Measurements from ENCODE around the gene ZBTB20. TPM values are rescaled to one million over a fixed set of nuclear protein-coding genes. Genes with fewer than 3 reads are reported as not detected.
A peak's percentile ranks its signal among the peaks of the same experiment; 100 is the strongest.

The ZBTB20 gene
- total RNA-seq, 1 donor from 2014 or later, result 30.4 TPM

DNA sequence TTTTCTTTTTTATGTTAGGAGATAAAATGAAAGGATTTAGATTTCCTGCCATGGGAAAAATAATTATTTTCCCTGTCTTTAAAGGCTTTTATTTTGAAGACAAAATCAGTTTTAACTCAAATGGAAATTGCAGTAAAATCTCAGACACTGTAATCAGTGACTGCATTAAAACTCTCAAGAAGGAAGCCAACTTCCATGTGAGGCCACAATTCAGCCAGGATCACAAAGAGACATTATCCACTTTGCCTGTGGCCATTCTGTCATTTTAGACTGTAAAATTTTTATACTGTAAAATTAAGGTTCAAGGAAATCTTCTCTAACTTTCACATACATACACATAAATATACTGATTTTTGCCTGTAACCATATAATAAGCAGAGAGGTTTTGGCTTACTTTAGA lies 549.2 kb downstream of the ZBTB20 start:
- TF ChIP-seq, protein P1, sequence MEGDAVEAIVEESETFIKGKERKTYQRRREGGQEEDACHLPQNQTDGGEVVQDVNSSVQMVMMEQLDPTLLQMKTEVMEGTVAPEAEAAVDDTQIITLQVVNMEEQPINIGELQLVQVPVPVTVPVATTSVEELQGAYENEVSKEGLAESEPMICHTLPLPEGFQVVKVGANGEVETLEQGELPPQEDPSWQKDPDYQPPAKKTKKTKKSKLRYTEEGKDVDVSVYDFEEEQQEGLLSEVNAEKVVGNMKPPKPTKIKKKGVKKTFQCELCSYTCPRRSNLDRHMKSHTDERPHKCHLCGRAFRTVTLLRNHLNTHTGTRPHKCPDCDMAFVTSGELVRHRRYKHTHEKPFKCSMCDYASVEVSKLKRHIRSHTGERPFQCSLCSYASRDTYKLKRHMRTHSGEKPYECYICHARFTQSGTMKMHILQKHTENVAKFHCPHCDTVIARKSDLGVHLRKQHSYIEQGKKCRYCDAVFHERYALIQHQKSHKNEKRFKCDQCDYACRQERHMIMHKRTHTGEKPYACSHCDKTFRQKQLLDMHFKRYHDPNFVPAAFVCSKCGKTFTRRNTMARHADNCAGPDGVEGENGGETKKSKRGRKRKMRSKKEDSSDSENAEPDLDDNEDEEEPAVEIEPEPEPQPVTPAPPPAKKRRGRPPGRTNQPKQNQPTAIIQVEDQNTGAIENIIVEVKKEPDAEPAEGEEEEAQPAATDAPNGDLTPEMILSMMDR (IDR thresholded peaks at IDR 0.05; ENCODE audit: unreplicated experiment), result no peak
- H3K27ac Mint-ChIP-seq, result no peak overlapping the region
- DNase-seq (ENCODE audit: low spot score in 2 of 2, unreplicated experiment in 2 of 2), result no peak
- H3K27me3 Mint-ChIP-seq (ENCODE audit: low read depth), result no peaks in the 10 kb centered on the region
- no peaks in the 10 kb centered on the region for H3K9me3 Mint-ChIP-seq
- H3K4me3 Mint-ChIP-seq, result no peak overlapping the region
- no peaks in the 10 kb centered on the region for H3K4me1 Mint-ChIP-seq
- H3K36me3 Mint-ChIP-seq, result no peaks in the 10 kb centered on the region

DNA sequence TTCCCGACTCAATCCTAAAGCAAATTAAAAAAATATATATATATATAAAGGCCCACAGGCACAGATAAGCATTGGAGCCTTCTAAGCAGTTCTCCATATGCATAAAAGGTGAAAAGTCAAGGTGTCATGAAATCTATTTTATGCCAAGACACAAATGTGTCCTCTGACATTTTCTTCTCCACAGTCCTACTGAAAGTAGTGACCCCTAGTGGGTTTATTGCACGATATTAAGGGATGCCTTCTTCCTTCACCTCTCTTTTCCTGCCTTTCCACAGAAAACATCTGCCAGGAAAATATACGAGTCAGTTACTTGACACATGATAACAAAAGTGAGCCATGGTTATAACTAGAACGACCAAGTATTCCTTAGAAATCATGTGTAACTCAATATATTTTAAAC lies 550.1 kb downstream of the ZBTB20 start:
- H3K4me1 Mint-ChIP-seq, result no peaks in the 10 kb centered on the region
- no peaks in the 10 kb centered on the region for H3K27me3 Mint-ChIP-seq (ENCODE audit: low read depth)
- no peak overlapping the region for H3K4me3 Mint-ChIP-seq
- TF ChIP-seq, protein P1 (IDR thresholded peaks at IDR 0.05; ENCODE audit: unreplicated experiment), result no peak
- H3K9me3 Mint-ChIP-seq, result no peaks in the 10 kb centered on the region
- DNase-seq (ENCODE audit: low spot score in 2 of 2, unreplicated experiment in 2 of 2), result no peak
- no peaks in the 10 kb centered on the region for H3K36me3 Mint-ChIP-seq
- H3K27ac Mint-ChIP-seq, result peak overlapping the region; percentile 6

DNA sequence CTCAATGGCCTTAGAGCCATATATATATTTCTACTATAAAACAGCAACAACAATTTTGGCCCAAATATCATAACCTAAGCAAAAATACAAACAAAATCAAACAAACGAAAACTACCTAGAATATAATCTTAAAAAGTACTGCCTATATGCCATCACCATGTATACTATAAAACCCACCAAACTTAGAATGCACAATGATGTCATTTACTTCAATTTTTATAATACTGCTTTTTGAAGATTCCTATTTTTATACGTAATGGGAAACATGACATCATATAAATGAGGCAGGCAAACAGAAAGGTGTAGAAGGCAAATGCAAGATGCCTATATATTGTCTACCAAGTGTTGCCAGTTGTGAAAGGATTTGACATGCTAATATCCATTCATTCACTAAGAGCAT lies 550.9 kb downstream of the ZBTB20 start:
- DNase-seq (ENCODE audit: low spot score in 2 of 2, unreplicated experiment in 2 of 2), result no peak
- TF ChIP-seq, protein P1 (IDR thresholded peaks at IDR 0.05; ENCODE audit: unreplicated experiment), result no peak
- H3K4me3 Mint-ChIP-seq, result no peak overlapping the region
- no peaks in the 10 kb centered on the region for H3K36me3 Mint-ChIP-seq
- H3K9me3 Mint-ChIP-seq, result no peaks in the 10 kb centered on the region
- H3K4me1 Mint-ChIP-seq, result no peaks in the 10 kb centered on the region
- no peaks in the 10 kb centered on the region for H3K27me3 Mint-ChIP-seq (ENCODE audit: low read depth)
- H3K27ac Mint-ChIP-seq, result no peak overlapping the region

GRCh38 chr3:114595522-114596028 lies 551.5 kb downstream of the ZBTB20 start:
- H3K27me3 Mint-ChIP-seq (ENCODE audit: low read depth), result no peaks in the 10 kb centered on the region
- no peak overlapping the region for H3K27ac Mint-ChIP-seq
- TF ChIP-seq, protein P1 (IDR thresholded peaks at IDR 0.05; ENCODE audit: unreplicated experiment), result no peak
- H3K4me3 Mint-ChIP-seq, result no peak overlapping the region
- no peak for DNase-seq (ENCODE audit: low spot score in 2 of 2, unreplicated experiment in 2 of 2)
- no peaks in the 10 kb centered on the region for H3K4me1 Mint-ChIP-seq
- H3K9me3 Mint-ChIP-seq, result no peaks in the 10 kb centered on the region
- H3K36me3 Mint-ChIP-seq, result no peaks in the 10 kb centered on the region

DNA sequence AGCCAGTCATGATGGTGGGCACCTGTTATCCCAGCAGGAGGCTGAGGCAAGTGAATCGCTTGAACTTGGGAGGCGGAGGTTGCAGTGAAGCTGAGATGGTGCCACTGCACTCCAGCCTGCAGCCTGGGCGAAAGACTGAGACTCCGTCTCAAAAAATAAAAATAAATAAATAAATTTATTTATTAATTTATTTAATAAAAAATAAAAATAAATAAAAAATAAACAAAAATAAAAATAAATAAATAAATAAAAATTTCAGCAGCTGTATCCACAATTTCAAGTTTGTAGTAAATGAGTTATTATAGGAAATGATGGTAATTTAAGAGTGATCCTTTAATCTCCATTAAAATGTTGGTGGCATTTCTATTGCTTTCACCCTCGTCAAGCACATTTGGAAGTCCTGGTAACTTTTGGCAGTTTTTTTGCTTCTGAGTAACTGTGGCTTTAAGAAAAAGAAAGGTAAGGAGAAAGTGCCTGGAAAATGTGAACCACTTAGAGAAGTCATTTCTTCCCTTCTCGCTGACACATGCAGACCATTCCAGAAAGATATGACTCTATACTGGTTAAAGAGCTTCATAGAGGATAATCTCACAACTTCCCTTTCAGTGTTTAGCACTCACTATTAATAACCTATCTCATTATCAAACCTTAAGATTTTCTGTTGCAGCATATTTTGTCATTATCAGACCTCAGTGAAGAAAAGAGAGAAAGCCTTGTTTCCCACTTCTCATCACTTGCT lies 556.6 kb downstream of the ZBTB20 start:
- Mint-ChIP-seq H3K36me3 (no peaks in the 10 kb centered on the region), H3K27ac (no peak overlapping the region), H3K4me1 (no peaks in the 10 kb centered on the region), H3K9me3 (no peaks in the 10 kb centered on the region), H3K27me3 (ENCODE audit: low read depth) (no peaks in the 10 kb centered on the region), H3K4me3 (no peak overlapping the region)
- TF ChIP-seq, protein P1 (IDR thresholded peaks at IDR 0.05; ENCODE audit: unreplicated experiment), result no peak
- no peak for DNase-seq (ENCODE audit: low spot score in 2 of 2, unreplicated experiment in 2 of 2)

Measured in mesothelial cell of epicardium (in vitro differentiated cells).